C4-2B (cell line): ENCODE measurements around the gene AMFR.

Experiments
- H3K27ac ChIP-seq: fragments of 450-650 bp; 2 replicates; pipeline ENCODE4 v1.5.1; 2017
- CTCF ChIP-seq: fragments of 450-650 bp; conservative IDR thresholded peaks from 2 replicates; pipeline ENCODE4 v1.5.1; 2017; ENCODE audit warnings: mild to moderate bottlenecking
- ZFX ChIP-seq: fragments of 450-650 bp; IDR thresholded peaks from 2 replicates; pipeline ENCODE4 v1.6.1; 2017

Gene AMFR

GRCh38 chr16:56339431-56340195, 85.7 kb downstream of the AMFR start:
- TF ChIP-seq ZFX, result no peak
- no peak for TF ChIP-seq CTCF
- H3K27ac ChIP-seq, result no peak overlapping the region

- H3K27ac ChIP-seq, result no peak overlapping the region
- no peak for TF ChIP-seq CTCF
- no peak for TF ChIP-seq ZFX
These were observed 86.6 kb downstream of the AMFR start for GRCh38 chr16:56338566-56339318.

- TF ChIP-seq CTCF, result no peak
- TF ChIP-seq ZFX, result no peak
- H3K27ac ChIP-seq, result no peak overlapping the region
These were observed 87.5 kb downstream of the AMFR start for GRCh38 chr16:56337858-56338325.

GRCh38 chr16:56337131-56337857, 88.1 kb downstream of the AMFR start:
- no peak overlapping the region for H3K27ac ChIP-seq
- no peak for TF ChIP-seq CTCF
- TF ChIP-seq ZFX, result no peak

DNA sequence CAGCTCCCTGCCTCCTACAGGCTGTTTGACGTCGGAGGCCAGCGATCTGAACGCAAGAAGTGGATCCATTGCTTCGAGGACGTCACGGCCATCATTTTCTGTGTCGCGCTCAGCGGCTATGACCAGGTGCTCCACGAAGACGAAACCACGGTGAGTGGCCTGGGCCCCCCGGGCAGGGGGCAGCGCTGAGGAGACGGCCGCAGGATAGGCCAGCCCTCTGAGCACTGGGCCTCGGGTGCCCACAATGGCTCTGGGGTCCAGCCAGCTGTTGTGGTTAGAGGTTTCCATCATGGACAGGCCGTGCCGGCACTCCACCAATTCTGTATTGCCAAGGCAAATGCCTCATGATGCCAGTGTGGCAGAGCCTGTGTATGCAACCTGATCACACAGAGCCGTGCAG, 88.6 kb downstream of the AMFR start:
- TF ChIP-seq ZFX (no peak), CTCF (no peak)
- H3K27ac ChIP-seq, result no peak overlapping the region

- no peak for TF ChIP-seq CTCF
- no peak for TF ChIP-seq ZFX
- no peak overlapping the region for H3K27ac ChIP-seq
These were observed 89.2 kb downstream of the AMFR start for GRCh38 chr16:56336071-56336688.

DNA sequence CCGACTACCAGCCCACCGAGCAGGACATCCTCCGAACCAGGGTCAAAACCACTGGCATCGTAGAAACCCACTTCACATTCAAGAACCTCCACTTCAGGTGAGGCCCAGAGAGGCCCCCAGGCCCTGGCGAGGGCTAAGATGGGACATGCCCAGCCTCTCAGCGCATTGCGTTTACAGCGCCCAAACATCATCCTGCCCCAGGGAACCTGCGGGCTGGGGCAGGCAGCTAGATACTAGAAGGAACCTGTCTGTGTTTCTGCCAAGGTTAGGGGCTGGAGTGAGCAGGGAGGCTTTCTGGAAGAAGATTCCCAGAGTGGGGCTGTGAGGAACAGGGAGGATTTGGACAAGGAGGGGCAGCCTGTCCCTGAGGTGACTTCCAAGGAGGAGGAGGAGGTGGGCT, 90.6 kb downstream of the AMFR start:
- no peak for TF ChIP-seq CTCF
- no peak for TF ChIP-seq ZFX
- H3K27ac ChIP-seq, result no peak overlapping the region
